ENCODE results near the gene TMPRSS3.

TMPRSS3 gene

GRCh38 chr21:42373908-42374455 lies 21.9 kb downstream of the TMPRSS3 start:
- no peak for DNase-seq (ENCODE audit: low read depth, low spot score)

GRCh38 chr21:42373196-42373907 lies 22.5 kb downstream of the TMPRSS3 start:
- no peak for DNase-seq (ENCODE audit: low read depth, low spot score)

- DNase-seq (ENCODE audit: low read depth, low spot score) = no peak
Measured at GRCh38 chr21:42370894-42371654, 24.8 kb downstream of the TMPRSS3 start.

GRCh38 chr21:42369821-42370220 lies 26.0 kb downstream of the TMPRSS3 start:
- no peak for DNase-seq (ENCODE audit: low read depth, low spot score)

- DNase-seq (ENCODE audit: low read depth, low spot score) = no peak
Measured at GRCh38 chr21:42367367-42368165, 28.3 kb downstream of the TMPRSS3 start.

- DNase-seq (ENCODE audit: low read depth, low spot score) = no peak
Measured at GRCh38 chr21:42366292-42367010, 29.4 kb downstream of the TMPRSS3 start, which contains the start of gene TFF1. TFF1 (minus strand) TSS chr21:42366535; CDS start chr21:42366495, 40 bp downstream.

GRCh38 chr21:42365770-42366169 lies 30.1 kb downstream of the TMPRSS3 start:
- no peak for DNase-seq (ENCODE audit: low read depth, low spot score)

GRCh38 chr21:42364304-42364865 lies 31.5 kb downstream of the TMPRSS3 start:
- peak; percentile 32 for DNase-seq (ENCODE audit: low read depth, low spot score)

GRCh38 chr21:42363312-42363711 lies 32.5 kb downstream of the TMPRSS3 start:
- DNase-seq (ENCODE audit: low read depth, low spot score) = no peak

GRCh38 chr21:42362700-42363099 lies 33.2 kb downstream of the TMPRSS3 start:
- DNase-seq (ENCODE audit: low read depth, low spot score) = no peak

GRCh38 chr21:42362198-42362597 lies 33.7 kb downstream of the TMPRSS3 start:
- no peak for DNase-seq (ENCODE audit: low read depth, low spot score)

- no peak for DNase-seq (ENCODE audit: low read depth, low spot score)
Measured at GRCh38 chr21:42361286-42361685, 34.6 kb downstream of the TMPRSS3 start.

GRCh38 chr21:42360317-42360716 lies 35.5 kb downstream of the TMPRSS3 start:
- DNase-seq (ENCODE audit: low read depth, low spot score) = peak; percentile 31

GRCh38 chr21:42358937-42359336 lies 36.9 kb downstream of the TMPRSS3 start:
- no peak for DNase-seq (ENCODE audit: low read depth, low spot score)

- no peak for DNase-seq (ENCODE audit: low read depth, low spot score)
Measured at GRCh38 chr21:42358261-42358660, 37.6 kb downstream of the TMPRSS3 start.

- no peak for DNase-seq (ENCODE audit: low read depth, low spot score)
Measured at GRCh38 chr21:42357307-42357706, 38.5 kb downstream of the TMPRSS3 start.

- DNase-seq (ENCODE audit: low read depth, low spot score) = no peak
Measured at GRCh38 chr21:42356650-42357049, 39.2 kb downstream of the TMPRSS3 start.

GRCh38 chr21:42356046-42356445 lies 39.8 kb downstream of the TMPRSS3 start:
- no peak for DNase-seq (ENCODE audit: low read depth, low spot score)

- no peak for DNase-seq (ENCODE audit: low read depth, low spot score)
Measured at GRCh38 chr21:42353623-42354022, 42.2 kb downstream of the TMPRSS3 start.

- no peak for DNase-seq (ENCODE audit: low read depth, low spot score)
Measured at GRCh38 chr21:42352441-42353095, 43.3 kb downstream of the TMPRSS3 start.

All from ELF-1 (cell line).